Measurements from ENCODE around the gene KCTD6.

Gene KCTD6

GRCh38 chr3:58491506-58492402, at the start of gene KCTD6:
TSS of gene KCTD6 (plus strand) at chr3:58492096. CDS start at chr3:58498756, 6,660 bp downstream.
- TF ChIP-seq GATA1 (IDR thresholded peaks at IDR 0.05; ENCODE audit: low read depth, low read length) (no peak), POLR2A (IDR thresholded peaks at IDR 0.05; ENCODE audit: low read length) (peak; percentile 23)
- DNase-seq, result peak; percentile 96 to 98

DNA sequence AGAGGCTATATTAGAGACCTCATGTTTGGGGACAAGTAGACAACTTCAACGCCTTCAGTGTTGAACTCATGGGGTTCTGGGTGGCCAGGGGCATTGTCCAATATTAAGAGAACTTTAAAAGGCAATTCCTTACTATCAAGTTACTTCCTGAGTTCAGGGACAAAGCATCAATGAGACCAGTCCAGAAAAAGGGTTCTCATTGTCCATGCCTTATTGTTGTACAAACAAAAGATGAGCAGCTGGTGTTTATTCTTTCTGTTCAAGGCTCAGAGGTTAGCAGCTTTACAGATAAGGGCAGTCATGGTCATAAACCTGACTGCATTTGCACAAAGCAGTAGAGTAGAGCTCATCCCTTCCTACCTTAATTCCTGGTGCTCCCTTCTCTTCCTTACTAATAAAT, 39.7 kb upstream of the KCTD6 start:
- TF ChIP-seq GATA1 (IDR thresholded peaks at IDR 0.05; ENCODE audit: low read depth, low read length), result no peak
- no peak for TF ChIP-seq POLR2A (IDR thresholded peaks at IDR 0.05; ENCODE audit: low read length)
- no peak for DNase-seq

- no peak for DNase-seq
- TF ChIP-seq POLR2A (IDR thresholded peaks at IDR 0.05; ENCODE audit: low read length) (no peak), GATA1 (IDR thresholded peaks at IDR 0.05; ENCODE audit: low read depth, low read length) (no peak)
These were observed 32.7 kb upstream of the KCTD6 start for GRCh38 chr3:58459160-58459559.

DNA sequence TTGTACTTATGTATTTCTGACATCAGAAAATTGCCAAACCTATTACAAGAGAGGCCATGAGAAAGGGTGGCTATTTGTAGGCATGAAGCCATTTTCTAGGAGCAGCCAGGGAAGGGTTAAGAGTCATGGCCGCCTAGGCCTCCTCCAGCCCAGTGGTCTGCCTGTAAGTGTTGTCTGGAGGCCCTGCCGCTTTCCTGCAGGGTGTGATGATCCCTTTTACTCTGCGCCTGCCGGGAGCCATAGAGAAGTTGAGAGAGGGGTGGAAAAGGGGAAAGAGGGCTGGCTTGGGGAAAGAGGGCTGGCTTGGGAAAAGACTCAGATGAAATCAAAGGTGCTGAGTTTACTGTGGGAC, 29.1 kb upstream of the KCTD6 start:
- no peak for TF ChIP-seq GATA1 (IDR thresholded peaks at IDR 0.05; ENCODE audit: low read depth, low read length)

GRCh38 chr3:58463181-58463941, 28.5 kb upstream of the KCTD6 start:
- TF ChIP-seq POLR2A (IDR thresholded peaks at IDR 0.05; ENCODE audit: low read length), result no peak
- TF ChIP-seq GATA1 (IDR thresholded peaks at IDR 0.05; ENCODE audit: low read depth, low read length), result no peak
- DNase-seq, result peak; percentile 61 to 77

More for the DNA sequence above, 29.1 kb upstream of the KCTD6 start:
- no peak for DNase-seq

- DNase-seq, result no peak
- TF ChIP-seq POLR2A (IDR thresholded peaks at IDR 0.05; ENCODE audit: low read length) (no peak), GATA1 (IDR thresholded peaks at IDR 0.05; ENCODE audit: low read depth, low read length) (no peak)
These were observed 28.0 kb upstream of the KCTD6 start for GRCh38 chr3:58463942-58464271.

DNA sequence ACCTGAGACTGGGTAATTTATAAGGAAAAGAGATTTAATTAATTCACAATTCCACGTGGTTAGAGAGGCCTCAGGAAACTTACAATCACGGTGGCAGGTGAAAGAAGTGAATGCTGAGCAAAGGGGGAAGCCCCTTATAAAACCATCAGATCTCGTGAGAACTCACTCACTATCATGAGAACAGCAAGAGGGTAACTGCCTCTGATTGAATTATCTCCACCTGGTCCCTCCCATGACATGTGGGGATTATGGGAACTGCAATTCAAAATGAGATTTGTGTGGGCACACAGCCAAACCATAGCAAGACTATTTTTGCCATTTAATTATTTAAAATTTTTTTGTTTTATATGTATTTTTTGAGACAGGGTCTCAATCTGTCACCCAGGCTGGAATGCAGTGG, 27.0 kb upstream of the KCTD6 start:
- TF ChIP-seq POLR2A (IDR thresholded peaks at IDR 0.05; ENCODE audit: low read length) (no peak), GATA1 (IDR thresholded peaks at IDR 0.05; ENCODE audit: low read depth, low read length) (no peak)
- DNase-seq, result no peak

DNA sequence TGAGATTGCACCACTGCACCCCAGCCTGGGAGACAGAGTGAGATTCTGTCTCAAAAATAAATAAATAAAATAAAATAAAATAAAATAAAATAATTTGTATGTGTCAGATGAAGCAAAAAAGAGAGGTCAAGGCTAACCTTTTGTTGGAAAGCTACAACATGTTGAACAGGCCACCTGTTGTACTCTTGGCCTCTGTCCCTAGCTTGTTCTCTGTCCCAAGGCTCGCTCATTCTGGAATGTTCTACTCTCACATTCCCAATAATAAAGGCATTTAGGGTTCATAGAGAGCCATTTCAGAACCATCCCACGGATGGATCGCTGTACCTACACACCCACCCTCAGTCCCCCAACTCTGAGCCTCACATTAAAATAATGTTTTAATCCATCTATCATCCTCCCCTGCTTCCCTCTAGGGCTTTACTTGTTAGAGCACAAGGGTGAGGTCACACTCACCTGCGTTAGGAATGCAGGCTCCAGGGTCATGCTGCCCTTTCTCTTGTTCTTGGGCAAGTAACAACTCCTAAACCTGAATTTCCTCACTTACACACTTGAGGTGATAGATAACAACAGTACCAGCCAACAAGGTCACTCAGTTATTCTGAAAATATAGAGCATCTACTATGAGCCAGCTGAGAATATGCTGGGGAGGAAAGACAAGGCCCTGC, 24.9 kb upstream of the KCTD6 start:
- DNase-seq, result no peak
- no peak for TF ChIP-seq POLR2A (IDR thresholded peaks at IDR 0.05; ENCODE audit: low read length)
- no peak for TF ChIP-seq GATA1 (IDR thresholded peaks at IDR 0.05; ENCODE audit: low read depth, low read length)

DNA sequence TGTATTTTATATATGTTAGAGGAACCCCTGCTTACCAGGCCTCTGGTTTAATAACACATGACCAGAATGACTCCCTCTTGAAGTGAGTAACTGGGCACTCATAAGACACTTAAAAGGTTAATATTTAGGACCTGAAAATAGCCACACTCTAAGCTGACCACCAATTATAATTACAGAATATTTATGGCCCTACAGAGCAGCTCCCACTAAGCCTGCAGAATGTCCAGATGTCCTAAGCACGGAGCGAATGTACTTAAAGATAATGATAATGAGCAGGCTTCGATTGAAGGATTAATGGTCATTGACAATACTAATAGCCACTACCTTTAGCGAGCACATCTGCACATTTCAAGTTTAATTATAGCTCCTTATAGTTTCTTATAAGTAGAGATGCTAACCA, 22.8 kb upstream of the KCTD6 start:
- TF ChIP-seq GATA1 (IDR thresholded peaks at IDR 0.05; ENCODE audit: low read depth, low read length), result no peak
- TF ChIP-seq POLR2A (IDR thresholded peaks at IDR 0.05; ENCODE audit: low read length), result no peak
- DNase-seq, result no peak

DNA sequence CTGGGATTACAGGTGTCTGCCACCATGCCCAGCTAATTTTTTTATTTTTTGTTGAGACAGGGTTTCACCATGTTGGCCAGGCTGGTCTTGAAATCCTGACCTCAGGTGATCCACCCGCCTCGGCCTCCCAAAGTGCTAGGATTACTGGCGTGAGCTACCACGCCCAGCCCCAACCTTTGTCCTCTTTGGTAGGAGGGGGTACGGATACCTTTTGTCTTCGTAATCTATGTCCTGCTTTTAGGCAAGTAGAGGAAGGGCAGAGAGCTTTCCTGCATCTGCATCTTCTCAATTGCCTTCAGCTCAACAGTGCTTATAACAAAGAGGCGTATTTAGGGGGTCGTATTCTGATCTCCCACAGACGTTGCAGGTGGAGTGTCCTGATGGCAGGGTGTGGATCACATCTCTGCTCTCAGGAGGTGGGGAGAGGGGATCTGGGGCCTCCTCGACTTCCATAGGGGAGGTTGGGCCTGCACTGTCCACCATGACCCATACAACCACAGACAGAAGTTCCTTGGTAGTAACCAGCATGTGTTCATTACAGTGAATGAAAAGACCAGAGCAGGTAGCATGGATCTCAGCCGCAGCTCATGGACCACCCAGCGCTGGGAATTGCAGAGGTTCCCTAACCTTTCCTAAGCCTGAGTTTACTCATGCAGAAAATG, 21.4 kb upstream of the KCTD6 start:
- no peak for TF ChIP-seq GATA1 (IDR thresholded peaks at IDR 0.05; ENCODE audit: low read depth, low read length)
- TF ChIP-seq POLR2A (IDR thresholded peaks at IDR 0.05; ENCODE audit: low read length), result no peak
- DNase-seq, result no peak

GRCh38 chr3:58471025-58471887, 20.6 kb upstream of the KCTD6 start:
- no peak for DNase-seq
- TF ChIP-seq POLR2A (IDR thresholded peaks at IDR 0.05; ENCODE audit: low read length) (no peak), GATA1 (IDR thresholded peaks at IDR 0.05; ENCODE audit: low read depth, low read length) (no peak)

DNA sequence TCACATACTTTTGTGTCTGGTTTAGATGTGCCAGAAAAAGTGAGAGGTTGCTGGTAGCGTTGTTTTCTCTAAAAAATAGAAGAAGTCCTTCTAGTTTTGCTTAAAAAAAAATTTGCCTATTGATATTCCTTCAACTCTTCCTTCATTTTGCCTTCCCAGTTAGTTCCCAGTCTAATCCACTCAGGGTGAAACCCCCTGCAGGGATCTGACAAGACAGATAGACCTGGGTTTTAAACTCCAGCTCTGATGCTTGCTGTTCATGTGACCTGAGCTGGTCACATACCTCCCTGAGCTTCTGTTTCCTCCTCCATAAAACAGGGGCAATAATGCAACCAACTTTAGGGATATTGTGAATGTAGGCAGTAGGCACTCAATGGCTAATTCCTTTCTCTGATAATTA, 18.6 kb upstream of the KCTD6 start:
- DNase-seq, result no peak
- TF ChIP-seq POLR2A (IDR thresholded peaks at IDR 0.05; ENCODE audit: low read length) (no peak), GATA1 (IDR thresholded peaks at IDR 0.05; ENCODE audit: low read depth, low read length) (no peak)

GRCh38 chr3:58474348-58474911, 17.5 kb upstream of the KCTD6 start:
- no peak for DNase-seq
- TF ChIP-seq POLR2A (IDR thresholded peaks at IDR 0.05; ENCODE audit: low read length) (no peak), GATA1 (IDR thresholded peaks at IDR 0.05; ENCODE audit: low read depth, low read length) (no peak)
